Endothelial cell of umbilical vein (primary cell): Measurements from ENCODE around the gene LARP1B. TPM values are rescaled to one million over a fixed set of nuclear protein-coding genes. Genes with fewer than 3 reads are reported as not detected.

Source experiments
- BruUV-seq: library from RNA; stranded (reverse); fragments of 400-500 nt; replicated peaks from 2 replicates; lab custom pipeline; 2021; lab: Mats Ljungman, UMichigan
- CTCF ChIA-PET: fragments of 300-600, 350-600 bp; sonication (Branson Sonifier 250); formaldehyde crosslinking; loops from one replicate; lab custom pipeline; 2021; ENCODE audit warnings: antibody characterized with exemption, inconsistent platforms; lab: Charles Lee
- POLR2A ChIA-PET: fragments of 300-600, 350-600 bp; sonication (Branson Sonifier 250); formaldehyde crosslinking; loops from one replicate; lab custom pipeline; 2021; ENCODE audit warnings: antibody characterized with exemption, inconsistent platforms; lab: Charles Lee
- DNase-seq: peaks from one replicate; pipeline ENCODE4 v3.0.0-alpha.2; 2011; ENCODE audit warnings: low read depth, low spot score
- FAIRE-seq: peaks from 2 replicates; lab custom pipeline; 2011; peaks lifted over from hg19 to GRCh38; lab: Jason Lieb, UNC
- H2AFZ ChIP-seq: 2 replicates; pipeline ENCODE4 v1.6.0; 2012; ENCODE audit warnings: low read depth, low read length, control low read depth, inconsistent platforms
- H3K27ac ChIP-seq: 2 replicates; pipeline ENCODE4 v1.5.1; 2011; ENCODE audit warnings: low read depth, mild to moderate bottlenecking, control low read depth, low read length, moderate library complexity; ENCODE audit not compliant: insufficient read depth
- H3K27me3 ChIP-seq, 2 experiments: 2 replicates each; pipeline versions ENCODE4 v1.6.0 to v1.6.1; 2011; ENCODE audit warnings: low read length in 2 of 2, mixed read lengths in 1 of 2; ENCODE audit not compliant: control insufficient read depth in 2 of 2, insufficient read depth in 2 of 2
- H3K36me3 ChIP-seq, 2 experiments: 2 replicates in 1 of 2; 3 replicates in 1 of 2; pipeline ENCODE4 v1.5.1; 2011; ENCODE audit warnings: low read length in 2 of 2, mild to moderate bottlenecking in 1 of 2, moderate library complexity in 1 of 2; ENCODE audit not compliant: control insufficient read depth in 2 of 2, insufficient read depth in 2 of 2; ENCODE audit errors: extremely low read depth in 1 of 2
- H3K4me1 ChIP-seq: 3 replicates; pipeline ENCODE4 v1.5.1; 2011; ENCODE audit warnings: mild to moderate bottlenecking, low read length; ENCODE audit not compliant: control insufficient read depth, insufficient read depth; ENCODE audit errors: extremely low read depth
- H3K4me2 ChIP-seq: 2 replicates; pipeline ENCODE4 v1.6.1; 2011; ENCODE audit warnings: low read length, control low read depth, mixed read lengths; ENCODE audit not compliant: insufficient read depth
- H3K4me3 ChIP-seq, 3 experiments: fragments of 200-600 bp in 1 of 3; sonication (generic), shearing (Covaris generic) in 1 of 3; replicated peaks in 1 of 3; 2 replicates each; pipeline ENCODE4 v1.5.1; 2011 to 2016; ENCODE audit warnings: control low read depth in 3 of 3, low read length in 3 of 3, mild to moderate bottlenecking in 2 of 3, inconsistent platforms in 1 of 3, low read depth in 1 of 3, moderate library complexity in 1 of 3; ENCODE audit not compliant: insufficient read depth in 1 of 3
- H3K79me2 ChIP-seq: 2 replicates; pipeline ENCODE4 v1.6.0; 2012; ENCODE audit warnings: low read length, inconsistent platforms; ENCODE audit not compliant: control insufficient read depth, insufficient read depth
- H3K9ac ChIP-seq: replicated peaks from 2 replicates; pipeline ENCODE3; 2011; ENCODE audit warnings: low read length, control low read depth; ENCODE audit not compliant: insufficient read depth; ENCODE audit errors: extremely low read depth
- H3K9me1 ChIP-seq: replicated peaks from 3 replicates; pipeline ENCODE4 v1.6.0; 2011; ENCODE audit warnings: mild to moderate bottlenecking, low read length; ENCODE audit not compliant: control insufficient read depth, insufficient read depth; ENCODE audit errors: extremely low read depth
- H3K9me3 ChIP-seq: replicated peaks from 2 replicates; pipeline ENCODE4 v1.5.1; 2012; ENCODE audit warnings: low read length, inconsistent platforms; ENCODE audit not compliant: control insufficient read depth, insufficient read depth
- H4K20me1 ChIP-seq: replicated peaks from 2 replicates; pipeline ENCODE3; 2011; ENCODE audit warnings: mild to moderate bottlenecking, low read length; ENCODE audit not compliant: control insufficient read depth, insufficient read depth; ENCODE audit errors: extremely low read depth
- CTCF ChIP-seq, 2 donors: IDR thresholded peaks; 1 replicate in 1 of 2; 2 replicates in 1 of 2; pipeline ENCODE4 v1.5.1; 2011; ENCODE audit warnings: low read length in 2 of 2, mild to moderate bottlenecking in 2 of 2, moderate library complexity in 2 of 2, control low read depth in 1 of 2, inconsistent platforms in 1 of 2, low read depth in 1 of 2; ENCODE audit not compliant: insufficient read depth in 1 of 2; ENCODE audit errors: extremely low read depth in 1 of 2
- JUN ChIP-seq: IDR thresholded peaks from 2 replicates; pipeline ENCODE4 v1.6.1; 2011; ENCODE audit warnings: borderline replicate concordance, low read depth; ENCODE audit not compliant: insufficient read length, insufficient read depth
- dilution Hi-C: fragments of 300-500 bp; cut with MboI; formaldehyde crosslinking; loops from one replicate; pipeline ENCODE4 v1.15.0; 2019; ENCODE audit warnings: low sequenced_read_pairs; ENCODE audit not compliant: extremely low pct_ligation_motif_present
- intact Hi-C: fragments of 100-400 bp; cut with micrococcal nuclease; formaldehyde crosslinking; loops from one replicate; pipeline ENCODE4 v1.10.0; 2022
- polyA plus RNA-seq, 4 experiments: library from polyadenylated mRNA; depleted of rRNA in 3 of 4; stranded (reverse) in 3 of 4; unstranded in 1 of 4; fragments of >200 nt; gene quantifications; 2 replicates each; pipeline versions ENCODE4 v1.2.1 to v1.2.3, GENCODE V29; 2011 to 2012; ENCODE audit warnings: missing spikeins in 1 of 4
- total RNA-seq: library from RNA; stranded (reverse); gene quantifications from 2 replicates; pipeline ENCODE4 v1.2.3, GENCODE V29; 2021

Gene LARP1B
- total and polyA plus RNA-seq, 2 donors (not counting 3 experiments of a cell fraction or from before 2014, with no cell fraction given) = 7.3 to 28.8 TPM

GRCh38 chr4:128191115-128191781 lies 130.1 kb downstream of the LARP1B start:
- Histone ChIP-seq H3K4me2 (no peak overlapping the region), H4K20me1 (no peaks in the 10 kb centered on the region), H3K36me3 (peaks cover 0 to 2% of the 10 kb centered on the region in 2 experiments), H3K9ac (no peak overlapping the region), H3K9me3 (no peaks in the 10 kb centered on the region), H3K27me3 (no peaks in the 10 kb centered on the region), H2AFZ (no peak overlapping the region), H3K4me3 (no peak overlapping the region), H3K4me1 (no peaks in the 10 kb centered on the region), H3K9me1 (no peaks in the 10 kb centered on the region), H3K79me2 (no peaks in the 10 kb centered on the region), H3K27ac (no peak overlapping the region)
- POLR2A ChIA-PET = no interaction called here
- dilution Hi-C loops = no loop called here
- intact Hi-C loops = loop anchor here (1.0 to 10.0 kb wide), 8 partner anchors 30 to 1154 kb away; no protein-coding TSS in a partner anchor
- TF ChIP-seq JUN (no peak), CTCF (IDR thresholded peaks at IDR 0.05; ENCODE audit: extremely low read depth in 1 of 2, insufficient read depth in 1 of 2, low read depth in 1 of 2, low read length in 2 of 2) (peak; percentile 71 to 75)
- FAIRE-seq (no peak), DNase-seq (peak; percentile 76)
- BruUV-seq = no TSS peak
- CTCF ChIA-PET = interaction anchor here (0.6 to 3.9 kb wide), 37 partner anchors 8 to 1450 kb away, joined by 3 to 39 read pairs (median 4); partner anchors contain the start of gene JADE1
